Skeletal muscle tissue (tissue), 4 donors: ENCODE measurements around the gene PARK7. TPM values are rescaled to one million over a fixed set of nuclear protein-coding genes. Genes with fewer than 3 reads are reported as not detected.
A peak's percentile ranks its signal among the peaks of the same experiment; 100 is the strongest.
"Not testable (repeated sequence)": the region's sequence is repeated elsewhere in the genome, so short reads cannot be mapped to it uniquely, and the experiment has no call there.

Experiments used
- H3K27ac ChIP-seq: one replicate; pipeline ENCODE4 v1.7.0; 2013; ENCODE audit warnings: mild to moderate bottlenecking, low read depth, low read length, inconsistent platforms
- H3K27me3 ChIP-seq, 3 donors: one replicate each; pipeline ENCODE4 v1.7.0; 2013; ENCODE audit warnings: low read length in 3 of 3; ENCODE audit not compliant: control insufficient read depth in 3 of 3, insufficient read depth in 3 of 3
- H3K36me3 ChIP-seq, 3 donors: one replicate each; pipeline ENCODE4 v1.7.0; 2013; ENCODE audit warnings: low read length in 3 of 3; ENCODE audit not compliant: control insufficient read depth in 3 of 3, insufficient read depth in 3 of 3
- H3K4me1 ChIP-seq, 3 donors: one replicate each; pipeline ENCODE4 v1.7.0; 2013; ENCODE audit warnings: low read length in 3 of 3, mild to moderate bottlenecking in 3 of 3; ENCODE audit not compliant: control insufficient read depth in 3 of 3, insufficient read depth in 3 of 3
- H3K4me3 ChIP-seq, 3 donors: one replicate each; pipeline ENCODE4 v1.7.0; 2013; ENCODE audit warnings: low read length in 3 of 3
- H3K9ac ChIP-seq, 3 donors: one replicate each; pipeline ENCODE4 v1.7.0; 2013; ENCODE audit warnings: low read length in 3 of 3, mild to moderate bottlenecking in 3 of 3, moderate library complexity in 2 of 3, low read depth in 1 of 3
- H3K9me3 ChIP-seq, 3 donors: one replicate each; pipeline ENCODE4 v1.7.0; 2013; ENCODE audit warnings: low read length in 3 of 3; ENCODE audit not compliant: control insufficient read depth in 3 of 3
- total RNA-seq: library from RNA; depleted of rRNA; stranded (reverse); fragments of >200 nt; gene quantifications from one replicate; pipeline ENCODE4 v1.2.3, GENCODE V29; 2014
- donor health status: Osteomylitis.

Gene PARK7
- total RNA-seq, 1 donor from 2014 or later = 261 TPM

DNA sequence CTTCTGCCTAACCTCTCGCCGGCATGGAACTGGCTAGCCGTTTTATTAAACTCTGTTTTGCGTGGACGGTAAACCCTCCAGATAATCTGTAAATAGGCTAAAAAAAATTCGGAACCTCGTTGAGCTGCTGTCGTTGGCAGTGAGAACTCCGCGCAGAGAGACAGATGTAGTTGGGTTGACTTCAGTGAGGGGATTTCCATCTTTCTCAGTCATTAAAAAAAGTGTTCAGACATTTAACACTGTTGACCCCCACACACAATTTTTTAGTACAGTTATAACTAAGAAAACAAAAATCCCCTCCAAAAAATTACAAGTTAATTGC, 464 bp downstream of the PARK7 start:
- H3K4me3 ChIP-seq = peak overlapping the region; percentile 90 to 97 (median 93)
- no peaks in the 10 kb centered on the region for H3K27me3 ChIP-seq
- peaks cover 22 to 27% (median 25%) of the 10 kb centered on the region in 3 donors for H3K36me3 ChIP-seq
- H3K9ac ChIP-seq = peak overlapping the region; percentile 83 to 93 (median 86)
- no peaks in the 10 kb centered on the region for H3K9me3 ChIP-seq
- peaks cover 16 to 39% (median 34%) of the 10 kb centered on the region in 3 donors for H3K4me1 ChIP-seq
- peak overlapping the region; percentile 80 for H3K27ac ChIP-seq

DNA sequence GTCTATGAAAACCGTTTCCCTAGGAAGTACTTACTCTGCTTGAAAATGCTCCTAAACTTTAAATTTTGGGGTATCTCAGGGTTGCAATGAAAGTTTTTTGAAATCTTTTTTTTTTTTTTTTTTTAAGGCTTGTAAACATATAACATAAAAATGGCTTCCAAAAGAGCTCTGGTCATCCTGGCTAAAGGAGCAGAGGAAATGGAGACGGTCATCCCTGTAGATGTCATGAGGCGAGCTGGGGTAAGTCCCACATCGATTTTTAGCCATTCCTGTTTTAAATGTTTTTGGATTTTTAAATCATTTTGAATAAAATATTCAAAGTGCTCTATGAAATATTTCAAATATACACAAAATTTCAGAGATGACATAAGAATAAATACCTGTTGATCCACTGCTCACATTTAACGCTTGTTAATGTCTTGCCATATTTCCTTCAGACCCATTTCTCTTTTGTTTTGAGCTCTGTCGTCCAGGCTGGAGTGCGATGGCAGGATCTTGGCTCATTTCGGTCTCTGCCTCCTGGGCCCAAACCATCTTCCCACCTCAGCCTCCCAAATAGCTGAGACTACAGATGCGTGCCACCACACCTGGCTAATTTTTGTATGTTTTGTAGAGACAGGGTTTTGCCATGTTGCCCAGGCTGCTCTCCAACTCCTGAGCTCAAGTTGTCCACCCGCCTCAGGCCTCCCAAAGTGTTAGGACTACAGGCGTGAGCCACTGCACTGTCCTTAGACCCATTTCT, 1.3 kb downstream of the PARK7 start:
- Histone ChIP-seq H3K4me1 (peaks cover 18 to 44% (median 38%) of the 10 kb centered on the region in 3 donors), H3K27ac (peak overlapping the region; percentile 80), H3K4me3 (peak overlapping the region; percentile 90 to 97 (median 93)), H3K9me3 (no peaks in the 10 kb centered on the region), H3K9ac (peak overlapping the region; percentile 83 to 93 (median 86)), H3K36me3 (peaks cover 25 to 27% (median 27%) of the 10 kb centered on the region in 3 donors), H3K27me3 (no peaks in the 10 kb centered on the region)

DNA sequence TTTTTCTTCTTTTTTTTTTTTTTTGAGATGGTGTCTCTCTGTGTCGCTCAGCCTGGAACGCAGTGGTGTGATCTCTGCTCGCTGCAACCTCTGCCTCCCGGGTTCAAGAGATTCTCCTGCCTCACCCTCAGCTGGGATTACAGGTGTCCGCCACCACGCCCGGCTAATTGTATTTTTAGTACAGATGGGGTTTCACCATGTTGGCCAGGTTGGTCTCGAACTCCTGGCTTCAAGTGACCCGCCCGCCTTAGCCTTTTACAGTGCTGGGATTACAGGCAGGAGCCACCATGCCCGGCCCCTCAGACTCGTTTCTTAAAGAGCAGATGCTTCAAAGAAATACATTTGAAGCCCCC, 1.8 kb downstream of the PARK7 start:
- Histone ChIP-seq H3K36me3 (peaks cover 25 to 27% (median 27%) of the 10 kb centered on the region in 3 donors), H3K4me1 (peaks cover 18 to 44% (median 38%) of the 10 kb centered on the region in 3 donors)
- H3K27ac ChIP-seq, H3K9ac ChIP-seq, H3K4me3 ChIP-seq, H3K27me3 ChIP-seq, H3K9me3 ChIP-seq: not testable (repeated sequence)

DNA sequence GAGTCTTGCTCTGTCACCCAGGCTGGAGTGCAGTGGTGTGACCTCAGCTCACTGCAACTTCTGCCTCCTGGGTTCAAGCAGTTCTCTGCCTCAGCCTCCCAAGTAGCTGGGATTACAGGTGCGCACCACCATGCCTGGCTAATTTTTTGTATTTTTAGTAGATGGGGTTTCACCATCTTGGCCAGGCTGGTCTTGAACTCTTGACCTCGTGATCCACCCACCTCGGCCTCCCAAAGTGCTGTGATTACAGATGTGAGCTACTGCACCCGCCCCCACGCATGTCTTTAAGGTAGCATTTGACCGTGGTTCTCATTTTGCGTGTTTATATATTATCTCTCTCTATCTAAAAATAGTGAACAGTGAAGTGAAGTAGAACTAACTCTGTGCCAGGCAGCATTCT, 2.3 kb downstream of the PARK7 start:
- H3K36me3 ChIP-seq = peaks cover 27 to 29% (median 28%) of the 10 kb centered on the region in 3 donors

DNA sequence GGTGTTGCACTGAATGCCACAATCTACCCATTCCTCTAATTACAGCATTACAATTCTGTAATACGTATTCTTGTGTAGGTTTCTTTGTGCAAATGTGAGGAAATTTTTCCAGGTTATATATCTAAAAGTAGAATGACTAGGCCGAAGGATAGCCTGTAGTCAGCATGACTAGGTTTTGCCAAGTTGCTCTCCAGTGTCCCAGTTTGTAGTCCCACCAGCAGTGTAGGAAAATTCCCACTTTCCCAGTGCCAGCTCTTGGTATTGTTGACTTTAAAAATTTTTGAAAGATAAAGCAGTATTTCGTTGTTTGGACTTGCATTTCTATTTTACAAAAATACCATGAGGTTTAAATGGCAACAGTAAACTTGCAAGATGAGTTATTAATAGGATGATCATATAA, 3.0 kb downstream of the PARK7 start:
- H3K4me3 ChIP-seq = no peak overlapping the region
- no peak overlapping the region for H3K9ac ChIP-seq
- H3K4me1 ChIP-seq = peaks cover 18 to 44% (median 38%) of the 10 kb centered on the region in 3 donors
- H3K9me3 ChIP-seq = no peaks in the 10 kb centered on the region
- no peak overlapping the region for H3K27ac ChIP-seq
- H3K27me3 ChIP-seq = no peaks in the 10 kb centered on the region
- peaks cover 31 to 33% (median 31%) of the 10 kb centered on the region in 3 donors for H3K36me3 ChIP-seq

More for the DNA sequence above, 2.3 kb downstream of the PARK7 start:
- peaks cover 18 to 44% (median 38%) of the 10 kb centered on the region in 3 donors for H3K4me1 ChIP-seq
- H3K27me3 ChIP-seq, H3K9me3 ChIP-seq, H3K4me3 ChIP-seq, H3K27ac ChIP-seq: not testable (repeated sequence)
- peak overlapping the region in 1 of 3 donors; percentile 5 for H3K9ac ChIP-seq

GRCh38 chr1:7967196-7967595, 5.7 kb downstream of the PARK7 start:
- Histone ChIP-seq H3K27me3 (no peaks in the 10 kb centered on the region), H3K9me3 (no peaks in the 10 kb centered on the region), H3K9ac (no peak overlapping the region), H3K4me3 (no peak overlapping the region), H3K4me1 (peaks cover 14 to 38% (median 28%) of the 10 kb centered on the region in 3 donors), H3K27ac (no peak overlapping the region), H3K36me3 (peaks cover 50 to 54% (median 53%) of the 10 kb centered on the region in 3 donors)

- H3K27me3 ChIP-seq = no peaks in the 10 kb centered on the region
- H3K27ac ChIP-seq = no peak overlapping the region
- no peak overlapping the region for H3K4me3 ChIP-seq
- peak overlapping the region in 1 of 3 donors; percentile 20 for H3K9ac ChIP-seq
- no peaks in the 10 kb centered on the region for H3K9me3 ChIP-seq
- peaks cover 11 to 35% (median 24%) of the 10 kb centered on the region in 3 donors for H3K4me1 ChIP-seq
- H3K36me3 ChIP-seq = peaks cover 54 to 57% (median 55%) of the 10 kb centered on the region in 3 donors
Observed at GRCh38 chr1:7967651-7968050, 6.1 kb downstream of the PARK7 start.

DNA sequence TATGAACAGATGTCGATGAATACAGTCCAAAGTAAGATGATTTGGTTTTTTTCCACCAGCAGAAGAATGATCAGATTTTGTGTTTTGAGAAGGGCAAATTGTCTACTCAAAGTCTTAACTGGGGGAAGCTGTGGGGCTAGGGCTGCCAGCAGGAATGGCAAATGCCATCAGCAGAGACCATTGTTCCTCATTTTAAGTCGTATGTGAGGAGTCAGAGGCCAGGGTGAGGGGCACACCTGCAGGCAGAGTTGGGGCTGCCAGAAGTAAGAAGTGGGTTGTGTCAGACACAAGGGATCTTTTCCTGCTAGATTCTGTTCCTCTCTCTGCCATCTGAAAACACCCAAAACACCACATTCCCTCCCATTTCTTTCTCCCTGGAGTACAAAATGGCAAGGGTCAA, 8.7 kb downstream of the PARK7 start:
- no peak overlapping the region for H3K27ac ChIP-seq
- H3K4me1 ChIP-seq = peaks cover 5 to 22% (median 10%) of the 10 kb centered on the region in 3 donors
- H3K36me3 ChIP-seq = peaks cover 42 to 45% (median 44%) of the 10 kb centered on the region in 3 donors
- H3K9ac ChIP-seq = peak overlapping the region in 1 of 3 donors; percentile 2
- H3K4me3 ChIP-seq = no peak overlapping the region
- H3K27me3 ChIP-seq = no peaks in the 10 kb centered on the region
- no peaks in the 10 kb centered on the region for H3K9me3 ChIP-seq

DNA sequence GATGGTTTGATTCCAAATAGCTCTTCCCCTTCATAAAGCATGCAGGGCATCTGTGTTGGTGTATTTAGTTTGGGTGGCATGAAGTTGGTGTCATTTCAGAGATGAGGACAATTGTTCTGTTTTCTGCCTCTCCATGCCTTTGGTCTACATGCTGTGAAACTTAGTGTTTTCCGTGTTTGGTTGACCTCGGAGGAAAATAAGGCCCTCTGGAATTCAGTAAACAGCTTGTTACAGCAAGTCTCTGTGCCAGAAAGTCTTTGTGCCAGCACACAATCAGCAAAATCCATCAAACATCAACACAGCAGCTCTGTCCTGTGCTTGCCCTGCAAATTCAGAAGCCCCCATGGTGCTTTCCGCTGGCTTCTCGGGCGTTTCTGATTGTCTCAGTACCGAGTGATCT, 9.5 kb downstream of the PARK7 start:
- Histone ChIP-seq H3K36me3 (peaks cover 37 to 38% (median 37%) of the 10 kb centered on the region in 3 donors), H3K9me3 (no peaks in the 10 kb centered on the region), H3K27ac (no peak overlapping the region)

GRCh38 chr1:7972285-7972684, 10.8 kb downstream of the PARK7 start:
- Histone ChIP-seq H3K4me1 (peaks cover 2 to 10% (median 7%) of the 10 kb centered on the region in 3 donors), H3K27ac (no peak overlapping the region), H3K9me3 (no peaks in the 10 kb centered on the region), H3K27me3 (no peaks in the 10 kb centered on the region), H3K4me3 (no peak overlapping the region), H3K36me3 (peaks cover 31 to 37% (median 33%) of the 10 kb centered on the region in 3 donors), H3K9ac (no peak overlapping the region)

More for the DNA sequence above, 9.5 kb downstream of the PARK7 start:
- Histone ChIP-seq H3K9ac (no peak overlapping the region), H3K27me3 (no peaks in the 10 kb centered on the region), H3K4me3 (no peak overlapping the region), H3K4me1 (peaks cover 5 to 17% (median 12%) of the 10 kb centered on the region in 3 donors)
